ENCODE data around the gene MED13L. TPM values are rescaled to one million over a fixed set of nuclear protein-coding genes. Genes with fewer than 3 reads are reported as not detected.

MED13L gene
- total RNA-seq, 1 experiment from 2014 or later: 94.1 TPM

DNA sequence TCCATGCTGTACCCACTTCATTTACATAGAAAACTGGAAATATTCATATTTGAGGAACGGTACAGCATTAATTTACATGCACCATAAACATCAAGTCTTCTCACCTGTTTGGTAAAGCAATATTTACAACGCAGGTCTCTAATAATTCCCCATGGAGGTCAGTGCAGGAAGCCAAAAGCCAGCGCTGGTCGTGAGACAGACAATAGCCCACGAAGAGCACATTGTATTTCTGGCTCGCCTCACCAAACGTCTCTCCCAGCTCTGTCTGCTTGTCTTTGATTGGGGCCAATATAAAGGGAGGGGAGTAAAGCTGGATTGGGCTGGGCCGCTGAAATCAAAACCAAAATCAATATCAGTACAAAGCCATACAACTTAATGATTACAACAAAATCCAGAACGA lies 302.1 kb downstream of the MED13L start:
- Histone ChIP-seq H3K9me3 (ENCODE audit: low read depth, low read length, poor library complexity, severe bottlenecking) (no peaks in the 10 kb centered on the region), H3K4me3 (ENCODE audit: low read depth, low read length, poor library complexity, severe bottlenecking) (no peak overlapping the region), H3K36me3 (ENCODE audit: insufficient read depth, low read length, poor library complexity, severe bottlenecking) (peaks cover 29% of the 10 kb centered on the region), H3K27me3 (replicated peaks; ENCODE audit: insufficient read depth, low read depth, low read length, poor library complexity) (no peaks in the 10 kb centered on the region), H3K4me1 (ENCODE audit: insufficient read depth, low read length, poor library complexity, severe bottlenecking) (no peaks in the 10 kb centered on the region), H3K27ac (ENCODE audit: low read depth, low read length, poor library complexity, severe bottlenecking) (no peak overlapping the region)
- no TSS peak for BruUV-seq (replicated peaks)
- CTCF ChIA-PET: no interaction called here
- POLR2A ChIA-PET (ENCODE audit: low non-redundant PET): no interaction called here
- TF ChIP-seq, protein P1, sequence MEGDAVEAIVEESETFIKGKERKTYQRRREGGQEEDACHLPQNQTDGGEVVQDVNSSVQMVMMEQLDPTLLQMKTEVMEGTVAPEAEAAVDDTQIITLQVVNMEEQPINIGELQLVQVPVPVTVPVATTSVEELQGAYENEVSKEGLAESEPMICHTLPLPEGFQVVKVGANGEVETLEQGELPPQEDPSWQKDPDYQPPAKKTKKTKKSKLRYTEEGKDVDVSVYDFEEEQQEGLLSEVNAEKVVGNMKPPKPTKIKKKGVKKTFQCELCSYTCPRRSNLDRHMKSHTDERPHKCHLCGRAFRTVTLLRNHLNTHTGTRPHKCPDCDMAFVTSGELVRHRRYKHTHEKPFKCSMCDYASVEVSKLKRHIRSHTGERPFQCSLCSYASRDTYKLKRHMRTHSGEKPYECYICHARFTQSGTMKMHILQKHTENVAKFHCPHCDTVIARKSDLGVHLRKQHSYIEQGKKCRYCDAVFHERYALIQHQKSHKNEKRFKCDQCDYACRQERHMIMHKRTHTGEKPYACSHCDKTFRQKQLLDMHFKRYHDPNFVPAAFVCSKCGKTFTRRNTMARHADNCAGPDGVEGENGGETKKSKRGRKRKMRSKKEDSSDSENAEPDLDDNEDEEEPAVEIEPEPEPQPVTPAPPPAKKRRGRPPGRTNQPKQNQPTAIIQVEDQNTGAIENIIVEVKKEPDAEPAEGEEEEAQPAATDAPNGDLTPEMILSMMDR (conservative IDR thresholded peaks at IDR 0.05; ENCODE audit: low read depth, low read length): no peak
- TF ChIP-seq EZH2 (IDR thresholded peaks at IDR 0.05; ENCODE audit: borderline replicate concordance, low read depth, low read length, poor library complexity, severe bottlenecking): no peak
- intact Hi-C loops (cut with micrococcal nuclease; ENCODE audit: unreplicated experiment): no loop called here
- DNase-seq (ENCODE audit: low spot score): no peak

DNA sequence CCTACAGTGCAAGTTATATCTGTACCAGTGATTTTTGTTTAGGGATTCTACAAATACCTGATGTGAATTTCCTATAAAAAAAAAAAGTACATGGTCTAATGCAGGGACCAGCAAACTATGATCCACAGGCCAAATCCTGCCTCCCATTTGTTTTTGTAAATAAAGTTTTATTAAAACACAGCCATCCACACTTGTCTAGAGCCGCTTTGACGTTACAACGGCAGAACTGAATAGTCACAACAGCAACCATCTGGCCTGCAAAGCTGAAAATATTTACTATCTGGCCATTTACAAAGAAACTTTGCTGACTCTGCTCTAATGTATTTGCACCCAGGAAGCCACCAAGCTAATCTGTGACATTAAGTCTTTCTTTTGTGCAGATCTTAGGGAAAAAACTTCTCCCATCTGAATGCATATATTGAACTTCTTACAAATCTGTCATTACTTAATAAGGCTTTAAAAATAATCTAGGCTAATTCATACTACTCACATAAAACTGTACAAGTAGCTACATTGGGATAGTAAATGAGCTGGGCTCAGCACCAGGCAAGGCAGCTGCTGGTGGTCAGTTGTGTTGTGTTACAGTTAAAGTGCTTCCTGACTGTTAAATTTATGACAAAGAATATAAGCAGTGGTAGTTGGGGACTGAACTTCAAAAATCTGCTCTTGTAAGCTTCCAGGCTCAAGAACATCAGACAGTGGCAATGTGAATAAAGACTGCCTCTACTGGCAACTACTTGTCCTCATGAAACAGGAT lies 303.3 kb downstream of the MED13L start:
- Histone ChIP-seq H3K27me3 (replicated peaks; ENCODE audit: insufficient read depth, low read depth, low read length, poor library complexity) (no peaks in the 10 kb centered on the region), H3K4me3 (ENCODE audit: low read depth, low read length, poor library complexity, severe bottlenecking) (no peak overlapping the region), H3K36me3 (ENCODE audit: insufficient read depth, low read length, poor library complexity, severe bottlenecking) (peaks cover 37% of the 10 kb centered on the region), H3K27ac (ENCODE audit: low read depth, low read length, poor library complexity, severe bottlenecking) (no peak overlapping the region), H3K9me3 (ENCODE audit: low read depth, low read length, poor library complexity, severe bottlenecking) (no peaks in the 10 kb centered on the region), H3K4me1 (ENCODE audit: insufficient read depth, low read length, poor library complexity, severe bottlenecking) (no peaks in the 10 kb centered on the region)
- BruUV-seq (replicated peaks): no TSS peak
- intact Hi-C loops (cut with micrococcal nuclease; ENCODE audit: unreplicated experiment): no loop called here
- ChIA-PET CTCF (no interaction called here), POLR2A (ENCODE audit: low non-redundant PET) (no interaction called here)
- TF ChIP-seq, protein P1 (conservative IDR thresholded peaks at IDR 0.05; ENCODE audit: low read depth, low read length): 0 out of 2 replicates have a peak, but pooled peaks have one; percentile 22
- TF ChIP-seq EZH2 (IDR thresholded peaks at IDR 0.05; ENCODE audit: borderline replicate concordance, low read depth, low read length, poor library complexity, severe bottlenecking): no peak
- no peak for DNase-seq (ENCODE audit: low spot score)

DNA sequence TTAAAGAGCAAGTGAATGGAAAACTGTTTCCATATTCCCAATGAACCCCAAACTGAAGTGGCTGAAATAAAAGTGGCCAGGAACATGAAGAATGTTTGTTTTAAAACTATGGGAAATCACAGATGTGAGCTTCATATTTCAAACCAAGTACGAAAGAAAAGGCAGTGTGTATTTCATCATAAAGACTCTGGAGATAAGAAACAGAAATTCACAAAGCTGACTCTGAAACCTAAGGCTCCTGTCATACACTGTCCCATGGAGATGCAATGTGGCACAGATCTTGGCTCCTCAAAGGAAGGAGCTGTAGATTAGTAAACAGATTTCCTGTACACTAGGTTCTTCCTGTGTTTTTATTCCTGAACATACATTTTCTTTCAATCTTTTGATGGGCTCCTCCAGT lies 304.4 kb downstream of the MED13L start:
- TF ChIP-seq, protein P1 (conservative IDR thresholded peaks at IDR 0.05; ENCODE audit: low read depth, low read length): no peak
- no peak for TF ChIP-seq EZH2 (IDR thresholded peaks at IDR 0.05; ENCODE audit: borderline replicate concordance, low read depth, low read length, poor library complexity, severe bottlenecking)
- H3K27ac ChIP-seq (ENCODE audit: low read depth, low read length, poor library complexity, severe bottlenecking): no peak overlapping the region
- POLR2A ChIA-PET (ENCODE audit: low non-redundant PET): no interaction called here
- H3K4me3 ChIP-seq (ENCODE audit: low read depth, low read length, poor library complexity, severe bottlenecking): no peak overlapping the region
- H3K36me3 ChIP-seq (ENCODE audit: insufficient read depth, low read length, poor library complexity, severe bottlenecking): peaks cover 40% of the 10 kb centered on the region
- H3K9me3 ChIP-seq (ENCODE audit: low read depth, low read length, poor library complexity, severe bottlenecking): no peaks in the 10 kb centered on the region
- CTCF ChIA-PET: no interaction called here
- no peak for DNase-seq (ENCODE audit: low spot score)
- no TSS peak for BruUV-seq (replicated peaks)
- no peaks in the 10 kb centered on the region for H3K27me3 ChIP-seq (replicated peaks; ENCODE audit: insufficient read depth, low read depth, low read length, poor library complexity)
- H3K4me1 ChIP-seq (ENCODE audit: insufficient read depth, low read length, poor library complexity, severe bottlenecking): no peaks in the 10 kb centered on the region
- intact Hi-C loops (cut with micrococcal nuclease; ENCODE audit: unreplicated experiment): no loop called here

All from A673 (cell line).